GM21423 (cell line): ENCODE measurements around the gene DHX16.
"Not testable (repeated sequence)": the region's sequence is repeated elsewhere in the genome, so short reads cannot be mapped to it uniquely, and the experiment has no call there.

Source experiments
- ATAC-seq: cut with Tn5 transposase; IDR thresholded peaks from one replicate; pipeline ENCODE4 v1.9.1; 2021; ENCODE audit warnings: mild to moderate bottlenecking, moderate library complexity; ENCODE audit not compliant: unreplicated experiment

DHX16 gene

GRCh38 chr6:30672445-30673253 lies at the start of gene DHX16:
TSS of gene DHX16 (minus strand) at chr6:30673006. CDS start at chr6:30672841, 165 bp downstream.
- ATAC-seq, result peak; percentile 75

- ATAC-seq, result not testable (repeated sequence)
Observed at GRCh38 chr6:30722025-30722279, 49.1 kb upstream of the DHX16 start.

DNA sequence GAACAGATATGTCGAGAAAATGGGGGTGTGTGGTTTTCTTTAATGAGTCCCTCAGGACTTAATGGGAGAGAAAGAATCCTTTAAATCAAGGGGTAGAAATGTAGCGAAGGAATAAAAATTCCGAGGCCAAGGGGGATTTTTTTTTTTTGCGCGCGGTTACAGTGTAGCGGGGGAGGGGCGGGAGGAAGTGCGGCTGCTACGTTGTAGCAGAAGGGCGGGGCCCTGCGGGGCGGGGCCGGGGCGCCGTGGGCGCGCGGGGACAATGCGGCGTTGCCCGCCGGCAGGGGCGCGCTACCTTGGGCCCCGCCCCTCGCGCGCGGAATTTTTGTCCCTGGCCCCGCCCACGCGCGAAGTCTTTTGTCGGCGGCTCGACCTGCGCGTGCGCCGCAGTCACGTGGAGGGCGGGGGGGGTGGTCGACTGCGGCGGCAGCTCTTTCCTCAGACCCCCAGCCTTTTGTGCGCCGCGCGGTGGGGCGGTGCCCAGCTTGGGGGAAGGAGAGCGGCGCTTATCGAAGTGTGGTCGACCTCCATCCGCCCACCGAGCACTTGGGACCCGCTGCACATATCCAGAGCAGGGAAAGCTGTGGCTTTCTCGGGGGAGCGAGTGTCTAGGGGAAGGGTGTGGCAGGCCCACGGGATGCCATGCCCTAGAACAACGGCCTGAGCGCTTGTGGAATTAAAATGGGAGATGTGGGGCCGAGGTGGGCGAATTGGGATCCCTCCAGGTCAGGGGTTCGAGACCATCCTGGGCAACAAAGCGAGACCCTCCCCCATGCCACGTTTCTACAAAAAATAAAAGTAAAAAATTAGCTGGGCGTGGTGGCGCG lies 48.6 kb upstream of the DHX16 start:
- ATAC-seq, result peak; percentile 25

DNA sequence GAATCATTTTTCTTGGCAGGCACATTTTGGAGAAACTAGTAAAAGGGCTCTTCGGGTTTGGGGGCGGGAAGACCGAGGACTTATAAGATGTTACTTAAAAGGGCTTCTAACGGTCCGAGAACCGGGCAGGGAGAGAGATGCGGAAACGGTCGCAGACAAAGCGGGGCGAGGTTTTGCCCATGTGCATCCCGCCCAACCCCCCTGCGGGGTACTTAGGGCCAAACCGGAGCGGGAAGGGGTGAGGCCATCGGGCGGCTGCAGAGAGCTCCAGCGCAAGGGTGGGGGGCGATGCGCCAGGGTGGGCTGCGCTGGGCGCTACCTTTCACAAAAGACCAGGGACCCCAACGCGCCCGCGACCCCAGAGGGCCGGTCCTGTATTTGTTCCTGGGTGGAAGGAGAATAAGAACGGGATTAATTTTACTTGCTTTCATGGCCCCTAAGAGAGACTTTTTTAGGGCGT lies 48.0 kb upstream of the DHX16 start:
- ATAC-seq, result no peak

GRCh38 chr6:30719791-30720737 lies 47.3 kb upstream of the DHX16 start, which contains the start of gene TUBB:
TSS of gene TUBB (plus strand) at chr6:30720352. CDS start at chr6:30720507, 155 bp downstream.
- ATAC-seq, result peak; percentile 45

DNA sequence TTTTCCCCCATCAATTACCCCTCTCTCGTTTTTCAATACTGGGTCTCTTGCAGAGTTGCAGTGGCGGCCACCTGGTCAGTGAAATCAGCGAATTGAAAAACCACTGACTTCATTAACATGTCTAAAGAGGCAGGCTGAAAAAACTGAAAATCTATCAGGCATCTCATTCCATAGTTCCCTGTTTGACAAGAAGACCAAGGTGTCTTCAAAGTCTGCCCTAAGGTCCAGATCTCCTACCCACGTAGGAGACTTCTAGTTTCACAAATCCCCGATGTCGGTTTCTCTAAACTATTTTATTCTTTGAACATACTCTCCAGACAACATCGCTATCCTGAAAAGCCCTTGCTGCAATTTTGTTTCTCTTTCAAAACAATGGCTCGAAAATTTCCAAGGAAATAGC lies 46.5 kb upstream of the DHX16 start:
- ATAC-seq, result no peak

DNA sequence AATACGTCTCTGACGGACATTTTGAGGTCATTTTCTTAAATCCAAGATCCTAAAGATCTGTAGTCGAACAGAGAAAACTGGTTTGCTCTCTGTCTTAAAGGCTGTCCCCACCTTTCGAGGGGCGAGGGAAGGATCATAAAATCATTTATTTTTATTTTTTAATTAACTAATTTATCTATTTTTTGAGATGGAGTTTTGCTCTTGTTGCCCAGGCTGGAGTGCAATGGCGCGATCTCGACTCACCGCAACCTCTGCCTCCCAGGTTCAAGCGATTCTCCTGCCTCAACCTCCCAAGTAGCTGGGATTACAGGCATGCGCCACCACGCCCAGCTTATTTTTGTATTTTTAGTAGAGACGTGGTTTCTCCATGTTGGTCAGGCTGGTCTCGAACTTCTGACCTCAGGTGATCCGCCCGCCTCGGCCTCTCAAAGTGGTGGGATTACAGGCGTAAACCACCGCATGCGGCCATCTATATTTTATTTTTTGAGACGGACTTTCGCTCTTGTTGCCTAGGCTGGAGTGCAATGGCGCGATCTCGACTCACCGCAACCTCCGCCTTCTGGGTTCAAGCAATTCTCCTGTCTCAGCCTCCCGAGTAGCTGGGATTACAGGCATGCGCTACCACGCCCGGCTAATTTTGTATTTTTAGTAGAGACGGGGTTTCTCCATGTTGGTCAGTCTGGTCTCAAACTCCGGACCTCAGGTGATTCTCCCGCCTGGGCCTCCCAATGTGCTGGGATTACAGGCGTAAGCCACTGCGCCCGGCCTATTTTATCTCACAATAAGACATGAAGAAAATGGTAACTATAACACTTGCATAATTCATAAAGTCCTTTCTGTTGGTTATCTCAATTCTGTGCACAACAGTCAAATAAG lies 45.3 kb upstream of the DHX16 start:
- not testable (repeated sequence) for ATAC-seq

- peak; percentile 67 for ATAC-seq
Observed at GRCh38 chr6:30717129-30717844, 44.5 kb upstream of the DHX16 start, which contains the start of gene MDC1. TSS of gene MDC1 (minus strand) at chr6:30717281. CDS start at chr6:30715175, 2,106 bp downstream.

DNA sequence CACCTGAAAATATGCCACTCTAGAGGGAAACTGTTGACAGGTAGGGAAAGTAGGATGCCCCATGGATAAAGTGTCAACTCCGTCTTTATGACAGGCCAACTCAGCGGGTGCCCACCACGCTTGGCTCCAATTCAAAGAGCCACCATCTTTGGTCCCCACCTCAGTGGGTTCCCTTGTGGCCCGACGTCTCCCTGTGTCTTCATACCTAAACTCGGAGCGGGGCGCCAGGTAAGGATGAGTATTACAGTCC lies 44.0 kb upstream of the DHX16 start:
- ATAC-seq, result no peak

DNA sequence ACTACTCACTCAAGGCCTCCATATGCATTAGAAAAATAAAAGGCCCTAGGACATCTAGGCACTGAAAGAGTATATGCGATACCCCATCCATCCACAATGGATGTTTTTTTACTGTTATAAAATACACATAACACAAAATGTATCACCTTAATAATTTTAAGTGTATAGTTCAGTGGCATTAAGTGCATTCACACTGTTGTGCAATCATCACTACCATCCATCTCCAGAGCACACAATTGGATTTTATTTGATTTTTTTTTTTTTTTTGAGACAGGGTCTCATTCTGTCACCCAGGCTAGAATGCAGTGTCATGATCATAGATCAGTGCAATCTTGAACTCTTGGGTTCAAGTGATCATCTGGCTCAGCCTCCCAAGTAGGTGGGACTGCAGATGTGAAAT lies 41.5 kb upstream of the DHX16 start:
- no peak for ATAC-seq

DNA sequence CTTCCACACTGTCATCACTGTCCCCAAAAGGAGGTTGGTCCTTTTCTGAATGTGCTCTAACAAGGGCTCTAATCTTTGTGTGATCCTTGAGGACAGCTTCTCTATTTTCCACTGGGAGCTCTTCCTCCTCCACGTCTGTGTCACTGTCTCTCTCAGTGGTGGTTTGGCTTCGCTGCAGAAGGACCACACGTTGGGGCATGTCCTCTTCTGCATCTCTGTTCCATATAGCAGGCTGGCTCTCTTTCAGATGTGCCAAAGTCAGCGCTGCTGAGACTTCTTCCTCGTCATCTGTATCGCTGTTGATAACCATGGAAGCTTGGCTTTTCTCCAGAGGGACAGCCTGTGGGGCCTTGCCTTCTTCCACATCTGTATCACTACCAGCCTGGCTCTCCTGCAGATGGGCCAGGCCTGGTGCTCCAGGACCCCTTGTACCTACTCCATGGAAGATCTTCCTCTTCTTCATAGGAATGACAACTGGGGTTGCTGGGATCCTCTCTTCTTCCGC lies 39.7 kb upstream of the DHX16 start:
- ATAC-seq, result no peak

- no peak for ATAC-seq
Observed at GRCh38 chr6:30711758-30712380, 39.1 kb upstream of the DHX16 start.

GRCh38 chr6:30709101-30709868 lies 36.5 kb upstream of the DHX16 start:
- ATAC-seq, result no peak

GRCh38 chr6:30707281-30707850 lies 34.6 kb upstream of the DHX16 start:
- no peak for ATAC-seq

- ATAC-seq, result no peak
Observed at GRCh38 chr6:30705620-30706019, 32.8 kb upstream of the DHX16 start.

DNA sequence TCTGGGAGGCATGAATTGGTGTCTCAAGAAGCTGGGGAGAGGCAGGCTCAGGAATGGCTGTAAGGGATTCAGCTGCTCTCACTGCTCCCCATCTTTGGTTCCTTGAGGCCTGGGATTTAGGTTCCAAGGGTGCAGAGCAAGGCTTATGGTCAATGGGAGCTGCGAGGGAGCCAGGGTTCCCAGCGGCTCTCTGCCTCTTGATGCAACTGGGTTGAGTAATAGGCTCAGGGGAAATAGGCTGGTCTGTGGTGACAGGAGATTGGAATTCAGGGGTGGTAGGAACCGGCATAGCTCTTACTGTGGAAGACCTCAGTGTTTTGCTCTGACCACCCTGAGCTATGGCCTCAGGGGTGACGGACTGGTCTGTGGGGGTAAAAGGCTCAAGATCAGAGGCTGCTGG lies 31.0 kb upstream of the DHX16 start:
- no peak for ATAC-seq

DNA sequence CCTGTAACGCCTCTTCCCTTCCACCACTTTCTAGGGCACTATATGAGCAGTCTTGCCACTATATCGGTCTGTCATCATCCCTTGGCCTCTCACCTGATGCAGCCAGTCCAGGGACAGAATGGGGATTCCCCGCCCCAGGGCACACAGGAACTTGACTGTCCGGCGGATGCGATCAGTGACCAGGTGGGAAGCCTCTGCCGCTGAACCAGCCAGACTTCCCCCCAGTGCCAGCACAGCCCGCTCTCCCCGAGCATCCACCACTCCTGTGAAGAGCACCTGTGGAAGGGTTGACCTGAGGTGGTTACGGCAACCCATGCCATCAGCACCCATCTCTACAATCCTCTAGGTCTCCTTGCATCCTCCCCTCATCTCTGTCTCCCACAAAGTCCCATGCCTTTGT lies 30.2 kb upstream of the DHX16 start:
- ATAC-seq, result no peak

DNA sequence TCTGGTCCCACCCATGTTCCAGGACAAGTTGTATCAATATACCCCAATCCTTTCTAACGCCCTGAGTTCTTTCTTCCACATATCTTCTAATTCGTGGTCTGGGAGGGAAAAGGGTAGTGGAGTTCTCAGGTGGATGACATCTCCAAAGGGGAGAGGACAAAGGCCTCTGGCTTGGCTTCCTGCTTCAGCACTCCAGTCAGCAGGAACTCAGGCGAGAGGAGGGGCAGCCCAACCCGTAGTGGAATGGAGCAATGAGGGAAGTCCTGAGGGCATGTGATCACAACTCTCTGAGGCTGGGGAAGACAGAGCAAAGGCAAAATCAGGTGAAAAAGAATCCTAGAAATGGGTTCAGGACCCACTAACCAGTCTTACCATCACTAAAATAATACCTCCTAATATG lies 27.5 kb upstream of the DHX16 start:
- no peak for ATAC-seq
